Measurements from ENCODE around the gene TBC1D22B. TPM values are rescaled to one million over a fixed set of nuclear protein-coding genes. Genes with fewer than 3 reads are reported as not detected.

TBC1D22B gene
- total and polyA plus RNA-seq, 3 donors from 2014 or later, result 23.1 to 36.4 (median 25.6) TPM

DNA sequence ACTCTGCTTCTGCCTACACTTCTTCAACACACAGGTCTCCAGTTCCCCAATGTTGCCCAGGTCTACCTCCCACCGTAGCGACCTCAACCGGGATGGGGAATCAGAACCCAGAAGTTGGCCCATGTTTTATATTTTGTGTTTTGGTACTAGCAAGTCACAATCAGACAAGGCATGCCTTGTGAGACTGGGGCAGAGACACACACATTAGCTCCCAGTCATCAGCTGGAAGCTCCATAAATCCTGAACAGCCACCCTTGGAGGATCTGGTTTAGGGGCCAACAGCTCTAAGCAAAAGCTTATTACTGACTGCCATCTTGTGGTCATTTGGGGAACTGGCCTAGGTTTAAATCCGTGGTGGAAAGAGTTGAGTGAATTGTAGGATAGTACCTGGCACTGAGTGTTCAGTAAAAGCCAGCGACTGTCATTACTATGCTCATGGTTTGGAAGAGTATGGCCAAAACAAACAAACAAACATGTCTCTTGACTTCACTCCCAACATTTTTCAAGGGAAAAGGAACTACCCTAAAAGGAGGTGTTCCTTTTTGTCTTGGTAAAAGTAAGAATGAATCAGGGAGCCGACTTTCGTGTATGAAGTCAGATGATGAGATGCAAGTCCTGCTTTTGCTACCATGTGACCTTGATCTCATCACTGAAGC, 47.1 kb upstream of the TBC1D22B start:
- DNase-seq, result peak; percentile 90
- H3K4me3 ChIP-seq, result no peak overlapping the region
- no peaks in the 10 kb centered on the region for H3K27me3 ChIP-seq
- H3K27ac ChIP-seq, result peak overlapping the region in 1 of 2 donors; percentile 27
- TF ChIP-seq CTCF (IDR thresholded peaks at IDR 0.05) (peak; percentile 95 to 99 (median 96)), POLR2A (IDR thresholded peaks at IDR 0.05) (no peak)
- no peaks in the 10 kb centered on the region for H3K4me1 ChIP-seq
- no peaks in the 10 kb centered on the region for H3K9me3 ChIP-seq
- intact Hi-C loops (cut with DNase I; ENCODE audit: low total_unique reads), result no loop called here
- WGBS, 2 donors, result 49 to 63% methylated on average over 7 of the region's 7 CpGs
- no peaks in the 10 kb centered on the region for H3K36me3 ChIP-seq (ENCODE audit: low read depth, missing control alignments)

- intact Hi-C loops (cut with DNase I; ENCODE audit: low total_unique reads), result no loop called here
- no peak overlapping the region for H3K4me3 ChIP-seq
- no peak overlapping the region for H3K27ac ChIP-seq
- DNase-seq, result no peak
- WGBS, 2 donors, result 89 to 96% methylated on average over 9 of the region's 9 CpGs
- TF ChIP-seq CTCF (IDR thresholded peaks at IDR 0.05) (no peak), POLR2A (IDR thresholded peaks at IDR 0.05) (no peak)
- no peaks in the 10 kb centered on the region for H3K36me3 ChIP-seq (ENCODE audit: low read depth, missing control alignments)
- H3K27me3 ChIP-seq, result no peaks in the 10 kb centered on the region
- no peaks in the 10 kb centered on the region for H3K9me3 ChIP-seq
- H3K4me1 ChIP-seq, result no peaks in the 10 kb centered on the region
Observed at GRCh38 chr6:37212268-37212667, 45.3 kb upstream of the TBC1D22B start.

- intact Hi-C loops (cut with DNase I; ENCODE audit: low total_unique reads), result no loop called here
- no peaks in the 10 kb centered on the region for H3K9me3 ChIP-seq
- 84 to 96% methylated on average over 6 of the region's 6 CpGs for WGBS, 2 donors
- TF ChIP-seq CTCF (IDR thresholded peaks at IDR 0.05), result no peak
- TF ChIP-seq POLR2A (IDR thresholded peaks at IDR 0.05), result no peak
- H3K4me3 ChIP-seq, result no peak overlapping the region
- H3K36me3 ChIP-seq (ENCODE audit: low read depth, missing control alignments), result no peaks in the 10 kb centered on the region
- H3K4me1 ChIP-seq, result peaks cover 6% of the 10 kb centered on the region
- no peaks in the 10 kb centered on the region for H3K27me3 ChIP-seq
- H3K27ac ChIP-seq, result no peak overlapping the region
- DNase-seq, result no peak
Observed at GRCh38 chr6:37218061-37218460, 39.5 kb upstream of the TBC1D22B start.

DNA sequence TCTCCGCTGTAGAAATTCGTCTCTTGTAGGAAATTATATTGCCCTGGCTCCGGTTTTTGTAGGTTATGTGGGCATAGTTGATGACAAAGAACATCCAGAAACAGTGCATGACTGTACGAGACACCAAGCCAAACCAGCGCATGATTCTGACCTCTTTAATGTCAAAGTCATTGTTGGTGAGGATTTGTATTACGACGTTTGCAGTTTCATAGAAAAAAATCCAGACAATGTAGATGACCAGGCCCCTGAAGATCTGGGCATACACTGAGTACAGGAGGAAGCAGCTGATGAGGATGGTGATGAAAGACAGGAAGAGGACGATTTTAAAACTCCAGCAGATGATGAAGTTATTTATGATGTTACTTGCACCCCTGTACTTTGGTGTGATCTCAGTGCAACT, 39.1 kb upstream of the TBC1D22B start:
- WGBS, 2 donors, result 82 to 93% methylated on average over 8 of the region's 8 CpGs
- intact Hi-C loops (cut with DNase I; ENCODE audit: low total_unique reads), result no loop called here

More for the DNA sequence above, 39.1 kb upstream of the TBC1D22B start:
- H3K9me3 ChIP-seq, result no peaks in the 10 kb centered on the region
- TF ChIP-seq POLR2A (IDR thresholded peaks at IDR 0.05) (no peak), CTCF (IDR thresholded peaks at IDR 0.05) (no peak)
- H3K36me3 ChIP-seq (ENCODE audit: low read depth, missing control alignments), result no peaks in the 10 kb centered on the region
- DNase-seq, result no peak
- H3K4me1 ChIP-seq, result peaks cover 6% of the 10 kb centered on the region
- no peak overlapping the region for H3K4me3 ChIP-seq
- no peaks in the 10 kb centered on the region for H3K27me3 ChIP-seq
- no peak overlapping the region for H3K27ac ChIP-seq
